Amniotic stem cell (primary cell): ENCODE data around the gene LDLRAP1.

Source experiments
- DNase-seq: peaks from one replicate; lab custom pipeline; 2025; lab: John Stamatoyannopoulos, UW

The LDLRAP1 gene

DNA sequence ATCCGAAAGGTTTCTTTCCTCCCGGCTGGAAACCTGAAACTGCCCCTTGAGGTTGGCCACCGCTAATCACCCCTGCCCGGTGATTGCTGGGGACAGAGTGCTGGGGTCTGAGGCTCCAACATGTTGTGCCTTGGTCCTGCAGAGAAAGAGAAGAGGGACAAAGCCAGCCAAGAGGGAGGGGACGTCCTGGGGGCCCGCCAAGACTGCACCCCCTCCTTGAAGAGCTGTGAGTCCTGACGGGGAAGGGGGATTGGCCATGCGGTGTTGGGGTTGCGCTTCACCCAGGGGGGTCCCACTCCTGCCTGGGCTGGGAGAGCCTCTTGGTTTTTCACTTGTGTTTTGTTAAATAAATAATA is 19.5 kb downstream of the LDLRAP1 start:
- DNase-seq: no peak

- DNase-seq: no peak
Observed at GRCh38 chr1:25563330-25564215, 20.2 kb downstream of the LDLRAP1 start.

DNA sequence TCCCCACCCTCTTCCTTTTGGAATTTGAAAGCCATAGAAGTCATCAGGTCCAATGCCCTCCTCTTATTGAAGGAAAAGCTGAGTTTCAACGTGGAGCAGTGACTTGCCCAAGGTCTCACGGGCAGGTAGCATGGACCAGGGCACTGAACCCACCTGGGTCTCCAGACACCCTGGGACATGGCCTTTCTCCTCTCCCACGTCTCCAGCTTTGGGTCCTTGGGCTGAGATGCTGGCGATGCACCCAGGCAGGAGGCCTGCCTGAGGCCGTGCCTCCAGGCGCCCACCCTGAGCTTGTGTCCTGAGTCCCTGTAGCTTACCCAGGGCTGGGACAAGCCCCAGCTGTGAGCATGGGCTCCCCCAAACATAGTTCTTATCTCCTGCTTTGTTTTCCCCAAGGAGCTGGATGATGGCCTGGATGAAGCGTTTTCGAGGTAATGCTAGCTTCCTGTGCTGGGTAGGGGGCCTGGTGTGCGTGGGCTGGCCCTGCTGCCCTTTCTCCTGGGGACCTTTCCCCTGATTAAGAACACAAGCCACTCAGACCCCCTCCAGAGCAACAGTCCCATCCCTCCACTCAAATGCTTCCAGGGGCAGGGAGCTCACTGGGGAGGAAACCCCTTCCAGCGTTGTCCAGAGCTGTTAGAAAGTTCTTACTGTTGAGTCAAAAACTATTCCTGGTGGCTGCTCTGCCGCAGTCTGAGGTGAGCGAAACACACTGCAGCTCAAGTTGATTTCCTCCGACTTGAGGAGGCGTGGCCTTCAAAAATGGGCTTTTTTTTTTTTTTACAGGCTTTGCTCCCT is 21.6 kb downstream of the LDLRAP1 start:
- no peak for DNase-seq

DNA sequence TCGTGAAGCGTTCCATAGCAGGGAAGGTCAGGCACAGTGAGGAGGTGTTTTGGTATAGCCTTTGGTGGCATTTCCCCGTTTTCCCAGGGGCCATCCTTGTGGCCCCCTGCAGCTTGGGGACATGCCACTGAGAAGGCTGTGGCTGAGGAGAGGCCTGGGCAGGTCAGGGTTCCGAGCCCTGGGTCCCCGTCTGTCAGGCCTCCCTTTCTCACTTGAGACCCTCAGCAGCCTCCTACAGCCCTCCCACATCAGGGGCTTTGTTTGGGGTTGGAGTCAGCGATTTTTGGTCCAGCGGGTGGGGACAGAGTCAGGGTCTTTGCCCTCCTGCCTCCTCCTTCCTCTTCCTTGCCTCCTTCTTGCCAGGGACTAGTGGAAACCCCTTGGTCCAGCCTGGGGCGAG is 22.2 kb downstream of the LDLRAP1 start:
- no peak for DNase-seq

DNA sequence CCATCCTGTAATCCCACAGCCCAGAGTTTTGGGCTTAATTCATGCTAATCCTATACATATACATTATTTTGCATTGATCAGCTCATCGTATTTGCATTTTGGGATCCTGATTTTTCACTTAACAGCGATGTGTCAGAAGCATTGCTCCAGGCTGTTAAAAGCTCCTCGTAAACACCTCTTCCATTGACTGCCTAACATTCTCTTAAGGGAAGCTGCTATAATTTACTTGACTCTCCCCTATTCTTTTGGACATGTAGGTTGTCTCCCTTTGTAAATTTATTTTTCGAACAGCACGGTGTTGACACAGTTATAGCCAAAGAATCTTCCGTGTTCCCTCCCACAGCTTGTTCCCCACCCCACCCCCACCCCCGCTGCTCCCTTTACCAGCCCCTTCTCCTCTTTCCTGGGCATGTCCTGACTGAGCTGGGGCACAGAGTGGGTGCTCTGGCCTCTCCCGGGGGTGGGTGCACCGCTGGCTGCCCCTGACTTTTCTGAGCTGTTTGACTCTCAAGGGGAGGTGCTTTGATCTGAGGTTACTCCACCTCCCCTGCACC is 22.8 kb downstream of the LDLRAP1 start:
- no peak for DNase-seq

DNA sequence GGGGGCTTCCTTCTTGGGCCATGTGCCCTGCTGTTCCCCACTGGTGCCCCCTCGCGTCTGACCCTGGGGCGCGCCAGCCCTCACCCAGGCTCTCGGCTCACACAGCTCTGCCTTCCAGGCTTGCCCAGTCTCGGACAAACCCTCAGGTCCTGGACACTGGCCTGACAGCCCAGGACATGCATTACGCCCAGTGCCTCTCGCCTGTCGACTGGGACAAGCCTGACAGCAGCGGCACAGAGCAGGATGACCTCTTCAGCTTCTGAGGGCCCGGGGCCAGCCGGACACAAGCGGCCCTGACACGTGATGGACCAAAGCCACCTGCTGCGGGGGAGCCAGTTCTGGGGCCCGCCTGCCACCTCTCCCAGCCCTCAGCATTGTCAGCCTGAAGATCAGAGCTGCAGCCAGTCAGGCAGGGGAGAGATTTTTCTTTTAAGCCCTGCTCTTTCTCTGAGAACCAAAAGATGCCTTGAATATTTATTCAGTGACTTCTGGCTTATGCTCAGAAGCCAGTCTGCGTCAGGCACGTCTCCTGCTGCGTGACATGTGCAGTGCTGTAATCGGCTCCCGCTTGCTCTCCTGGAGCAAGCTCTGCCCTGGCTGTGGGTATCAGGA is 23.4 kb downstream of the LDLRAP1 start:
- no peak for DNase-seq

DNA sequence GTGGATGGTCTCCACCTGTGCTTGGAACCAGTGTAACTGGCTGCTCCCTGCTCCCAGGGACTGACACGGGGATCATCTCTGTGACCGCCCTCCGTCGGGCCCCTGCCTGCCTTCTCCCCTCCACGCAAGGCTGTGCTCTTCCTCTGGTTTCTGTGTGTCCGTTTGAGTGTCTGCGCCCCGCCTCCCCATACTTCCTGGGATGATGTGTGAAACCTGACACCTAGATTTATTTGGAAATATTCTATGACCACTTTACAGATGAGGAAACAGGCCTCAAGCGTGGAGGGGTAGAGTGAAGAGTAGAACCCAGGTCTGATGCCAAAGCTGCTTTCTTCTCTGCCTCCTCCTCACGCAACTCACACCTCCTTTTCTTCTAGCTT is 24.3 kb downstream of the LDLRAP1 start:
- DNase-seq: no peak

DNA sequence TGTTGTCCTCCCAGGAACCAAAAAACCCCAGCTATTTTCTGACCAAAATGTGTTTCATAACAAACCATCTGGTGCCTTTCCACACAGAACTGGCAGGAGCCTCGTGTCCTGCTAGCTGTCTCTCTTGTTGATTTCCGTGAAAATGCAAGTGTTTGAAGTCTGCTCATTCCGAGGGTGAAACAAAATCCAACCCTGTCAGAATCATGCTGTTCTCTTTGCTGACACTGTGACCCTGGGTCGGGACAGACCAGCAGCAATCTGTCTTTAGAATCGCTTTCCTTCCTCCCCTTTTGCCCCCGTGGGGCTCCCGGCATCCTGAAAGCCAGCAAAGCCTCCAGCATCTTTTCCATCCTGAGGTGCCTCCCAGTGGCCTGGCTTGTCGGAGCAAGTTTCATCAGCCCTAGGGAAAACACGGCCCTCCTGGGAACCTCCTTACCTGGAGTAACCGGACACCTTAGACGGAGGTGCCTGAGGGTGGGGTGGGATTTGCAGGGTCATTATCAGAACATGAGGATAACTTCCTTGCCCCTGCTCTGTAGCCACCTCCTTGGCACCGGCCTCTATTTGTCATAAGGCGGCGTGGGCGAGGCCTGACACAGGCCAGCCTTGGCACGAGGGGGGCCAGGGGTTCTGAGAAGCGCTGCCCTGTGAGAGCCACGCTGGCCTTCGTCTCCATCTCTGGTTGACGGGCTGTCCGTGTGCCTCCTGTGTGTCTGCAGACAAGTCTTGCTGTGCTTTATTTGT is 24.9 kb downstream of the LDLRAP1 start:
- no peak for DNase-seq

DNA sequence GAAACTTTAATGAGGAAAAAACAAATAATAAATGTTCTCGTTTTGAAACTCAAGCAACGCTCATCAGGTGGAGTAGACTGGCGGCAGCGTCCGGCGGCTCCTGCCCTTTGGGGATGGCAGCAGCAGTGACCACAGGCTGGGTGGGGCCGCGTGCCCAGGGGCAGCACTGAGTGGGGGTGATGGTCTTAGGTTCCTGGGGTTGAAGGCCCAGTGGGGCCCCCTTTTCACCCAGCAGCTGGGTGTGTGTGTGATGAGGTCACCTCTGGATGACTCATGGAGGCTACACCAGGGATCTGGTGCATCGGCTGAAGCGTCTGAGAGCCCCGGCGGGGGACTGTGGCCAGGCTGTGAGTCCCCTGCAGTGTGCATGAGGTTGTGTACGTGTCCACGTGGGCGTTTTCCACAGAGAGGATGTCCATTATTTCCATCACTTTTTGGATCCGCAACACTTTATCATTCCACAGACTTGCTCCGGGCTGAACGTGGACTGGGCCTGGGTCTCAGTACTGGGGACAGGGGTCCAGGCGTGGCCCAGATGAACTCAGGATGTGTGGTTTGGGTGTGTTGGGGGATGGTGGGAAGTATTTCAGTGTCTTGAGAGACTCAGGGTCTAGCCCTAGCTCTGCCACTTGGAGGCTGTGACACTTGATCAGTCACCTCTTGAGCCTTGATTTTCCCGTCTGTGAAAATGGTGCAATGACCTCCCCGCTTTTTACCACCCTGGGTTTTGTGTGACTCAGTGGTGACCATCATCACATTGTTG is 25.6 kb downstream of the LDLRAP1 start:
- peak; percentile 29 for DNase-seq

- no peak for DNase-seq
Observed at GRCh38 chr1:25569597-25570396, 26.4 kb downstream of the LDLRAP1 start.

DNA sequence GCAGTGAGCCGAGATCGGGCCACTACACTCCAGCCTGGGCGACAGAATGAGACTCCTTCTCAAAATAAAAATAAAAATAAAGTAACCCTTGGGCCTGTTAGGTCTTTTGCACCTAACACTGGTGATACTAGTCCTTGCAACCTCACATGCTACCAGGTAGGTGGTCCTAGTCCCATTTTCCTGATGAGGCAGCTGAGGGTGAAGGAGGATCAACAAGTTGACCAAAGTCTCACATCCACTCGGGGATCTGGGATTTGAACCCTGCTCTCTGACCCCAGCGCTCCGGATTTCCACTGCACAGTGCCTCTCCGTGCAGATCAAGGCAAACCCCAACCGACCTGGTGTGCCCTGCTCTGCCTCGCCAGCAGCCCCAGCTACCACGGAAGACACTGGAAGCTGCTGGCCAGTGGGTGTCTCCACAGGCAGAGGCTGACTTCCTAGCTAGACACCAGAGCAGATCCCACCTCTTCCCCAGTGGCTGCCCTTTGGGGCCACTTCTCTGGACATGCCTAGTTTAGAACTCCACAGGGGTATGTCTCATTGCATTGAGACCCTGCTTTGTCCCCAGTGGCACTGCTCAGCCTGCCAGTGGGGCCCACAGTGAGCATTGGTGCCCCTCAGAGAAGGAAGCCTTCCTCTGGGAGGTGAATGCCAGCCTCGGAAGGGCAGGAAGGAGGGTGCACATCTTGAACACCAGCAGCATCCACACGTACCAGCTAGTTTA is 27.6 kb downstream of the LDLRAP1 start:
- DNase-seq: no peak

DNA sequence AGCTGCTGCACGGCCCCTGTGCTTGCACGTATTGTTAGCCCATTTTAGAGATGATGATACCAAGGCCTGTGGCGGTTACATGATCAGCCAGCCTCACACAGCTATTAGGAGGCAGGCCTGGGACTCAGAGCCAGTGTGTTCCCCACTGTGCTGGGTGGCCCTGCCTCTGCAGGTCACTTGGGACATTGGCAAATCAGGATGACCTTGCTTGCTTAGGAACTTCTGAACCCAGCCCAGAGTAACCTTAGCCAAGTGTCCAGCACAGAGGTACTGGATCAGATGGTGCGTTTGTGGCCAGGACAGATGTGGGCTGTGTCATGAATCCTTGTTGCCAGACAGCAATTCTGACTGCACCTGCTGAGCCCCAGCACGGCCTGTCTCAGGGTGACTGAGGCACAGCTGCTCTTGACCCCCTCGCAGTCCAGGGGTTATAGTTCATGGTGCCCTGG is 28.1 kb downstream of the LDLRAP1 start:
- DNase-seq: no peak

DNA sequence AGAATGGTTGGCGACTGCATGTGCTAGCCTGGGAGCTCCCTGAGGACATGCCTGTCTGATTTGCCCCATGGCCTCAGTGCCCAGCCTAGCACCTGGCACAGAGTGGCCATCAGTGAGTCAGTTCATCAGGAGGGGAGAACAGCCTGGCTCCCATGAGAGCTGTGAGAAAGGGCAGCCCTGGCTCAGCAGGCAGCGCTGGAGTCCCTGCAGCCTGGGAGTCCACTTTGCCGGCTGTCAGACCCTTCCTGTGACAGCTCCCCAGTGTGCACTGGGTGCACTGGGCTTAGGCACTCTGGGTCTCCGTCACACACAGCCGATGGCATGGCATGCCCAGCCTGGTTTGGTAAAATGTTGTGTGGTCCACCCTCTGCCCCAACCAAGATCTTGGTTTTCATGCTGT is 28.7 kb downstream of the LDLRAP1 start:
- no peak for DNase-seq

DNA sequence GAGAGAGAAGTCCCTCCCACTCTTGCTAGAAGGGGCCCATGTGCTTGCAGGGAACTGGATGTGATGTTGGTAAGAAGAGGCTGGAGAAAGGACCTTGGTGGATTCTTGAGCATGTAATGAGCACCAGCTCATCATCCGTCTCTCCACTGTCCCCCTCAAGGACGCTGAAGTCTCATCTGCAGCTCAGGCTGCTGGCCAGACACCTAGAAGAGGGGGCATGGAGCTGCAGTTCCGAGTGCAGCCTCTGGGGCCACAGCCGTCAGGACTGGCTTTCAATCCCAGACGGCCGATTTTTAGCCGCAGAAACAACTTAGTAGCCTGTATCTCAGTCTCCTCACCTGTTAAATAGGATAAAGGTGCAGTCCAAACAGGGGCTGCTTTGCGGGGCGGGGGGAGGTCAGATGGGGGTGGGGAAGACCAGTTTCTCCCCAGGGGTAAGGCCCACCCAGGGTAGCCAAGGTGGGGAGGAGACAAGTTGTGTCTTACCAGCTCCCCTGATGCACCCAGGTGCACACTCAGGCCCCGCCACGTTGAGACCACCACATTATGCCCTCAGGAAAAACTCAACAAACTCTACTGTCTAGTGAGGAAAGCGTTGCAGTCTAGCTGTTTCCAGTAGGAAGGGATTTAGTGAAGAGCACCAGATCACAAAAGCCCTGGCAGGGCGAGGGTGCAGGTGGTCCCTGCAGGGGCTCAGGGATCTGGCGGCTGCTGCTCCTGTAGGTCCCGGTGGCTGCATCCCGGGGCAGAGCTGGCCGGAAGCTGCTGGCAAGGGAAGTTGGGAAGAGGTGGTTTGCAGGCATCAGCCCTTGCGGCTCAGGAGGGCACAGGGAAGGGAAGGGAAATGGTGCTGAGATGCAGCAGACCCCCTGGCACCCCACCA is 29.5 kb downstream of the LDLRAP1 start:
- DNase-seq: peak; percentile 21

- no peak for DNase-seq
Observed at GRCh38 chr1:25573591-25573930, 30.2 kb downstream of the LDLRAP1 start.

GRCh38 chr1:25573961-25574360 is 30.6 kb downstream of the LDLRAP1 start:
- no peak for DNase-seq

GRCh38 chr1:25575191-25575590 is 31.8 kb downstream of the LDLRAP1 start:
- no peak for DNase-seq

- DNase-seq: no peak
Observed at GRCh38 chr1:25576459-25577133, 33.2 kb downstream of the LDLRAP1 start.
